Spleen (tissue), 7 donors: ENCODE results near the gene ZNF469.

Experiments
- POLR2A ChIP-seq, 3 donors: fragments of 450-650 bp; IDR thresholded peaks; one replicate each; pipeline ENCODE4 v1.5.1; 2017; ENCODE audit warnings: antibody characterized with exemption in 3 of 3, mild to moderate bottlenecking in 1 of 3
- TF ChIP-seq, protein P1 (sequence below), 11 experiments: fragments of 200-600 bp in 7 of 11; fragments of 450-650 bp in 4 of 11; sonication (generic) in 4 of 11; IDR thresholded peaks in 8 of 11; conservative IDR thresholded peaks in 3 of 11; 1 replicate in 7 of 11; 2 replicates in 4 of 11; pipeline versions ENCODE4 v1.4.0 to v1.8.0; 2016 to 2021; ENCODE audit warnings: antibody characterized with exemption in 11 of 11, inconsistent platforms in 4 of 11, mild to moderate bottlenecking in 1 of 11
- donor health status: DM: no; HTN: no; CAD: no; lungs with moderate emphysema.
- donor health status: DM: no; HTN: no; CAD: no.
- donor health status: DM: no; HTN: no; CAD: no.

DNA sequence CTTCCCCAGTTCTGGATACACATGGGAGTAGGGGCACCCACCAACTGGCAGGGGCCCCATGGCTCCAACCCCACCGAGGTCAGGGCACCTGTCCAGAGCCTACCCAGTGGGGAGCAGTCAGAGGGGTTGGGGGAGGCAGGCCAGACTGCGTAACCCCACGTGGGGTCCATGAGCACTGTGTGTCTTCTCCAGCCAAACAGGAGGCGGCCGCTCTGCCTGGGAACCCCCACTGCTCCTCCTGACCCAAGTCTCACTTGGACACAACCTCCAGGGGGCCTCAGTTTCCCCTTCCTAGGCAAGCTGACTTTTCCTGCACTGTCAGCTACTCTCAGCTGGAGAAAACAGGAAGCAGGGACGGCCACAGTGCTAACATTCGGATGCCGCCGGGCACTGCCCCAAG, 7.5 kb downstream of the ZNF469 start:
- TF ChIP-seq, protein P1, sequence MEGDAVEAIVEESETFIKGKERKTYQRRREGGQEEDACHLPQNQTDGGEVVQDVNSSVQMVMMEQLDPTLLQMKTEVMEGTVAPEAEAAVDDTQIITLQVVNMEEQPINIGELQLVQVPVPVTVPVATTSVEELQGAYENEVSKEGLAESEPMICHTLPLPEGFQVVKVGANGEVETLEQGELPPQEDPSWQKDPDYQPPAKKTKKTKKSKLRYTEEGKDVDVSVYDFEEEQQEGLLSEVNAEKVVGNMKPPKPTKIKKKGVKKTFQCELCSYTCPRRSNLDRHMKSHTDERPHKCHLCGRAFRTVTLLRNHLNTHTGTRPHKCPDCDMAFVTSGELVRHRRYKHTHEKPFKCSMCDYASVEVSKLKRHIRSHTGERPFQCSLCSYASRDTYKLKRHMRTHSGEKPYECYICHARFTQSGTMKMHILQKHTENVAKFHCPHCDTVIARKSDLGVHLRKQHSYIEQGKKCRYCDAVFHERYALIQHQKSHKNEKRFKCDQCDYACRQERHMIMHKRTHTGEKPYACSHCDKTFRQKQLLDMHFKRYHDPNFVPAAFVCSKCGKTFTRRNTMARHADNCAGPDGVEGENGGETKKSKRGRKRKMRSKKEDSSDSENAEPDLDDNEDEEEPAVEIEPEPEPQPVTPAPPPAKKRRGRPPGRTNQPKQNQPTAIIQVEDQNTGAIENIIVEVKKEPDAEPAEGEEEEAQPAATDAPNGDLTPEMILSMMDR (IDR thresholded peaks at IDR 0.05 in 8 of 11, conservative IDR thresholded peaks at IDR 0.05 in 3 of 11), result no peak
- TF ChIP-seq POLR2A (IDR thresholded peaks at IDR 0.05), result no peak
